Subcutaneous adipose tissue (tissue), 4 donors: ENCODE data around the gene OR14C36. TPM values are rescaled to one million over a fixed set of nuclear protein-coding genes. Genes with fewer than 3 reads are reported as not detected.

Source experiments
- total RNA-seq, 4 donors: library from RNA; depleted of rRNA; stranded (reverse); fragments of >200 nt; gene quantifications; one replicate each; pipeline ENCODE4 v1.1.0, GENCODE V29; 2016
- TF ChIP-seq, protein P1 (sequence below): fragments of 450-650 bp; IDR thresholded peaks from one replicate; pipeline ENCODE4 v1.5.1; 2016; ENCODE audit warnings: low read depth, mild to moderate bottlenecking, control low read depth, antibody characterized with exemption, moderate library complexity

OR14C36 gene
- total RNA-seq, 4 donors from 2014 or later = not detected

DNA sequence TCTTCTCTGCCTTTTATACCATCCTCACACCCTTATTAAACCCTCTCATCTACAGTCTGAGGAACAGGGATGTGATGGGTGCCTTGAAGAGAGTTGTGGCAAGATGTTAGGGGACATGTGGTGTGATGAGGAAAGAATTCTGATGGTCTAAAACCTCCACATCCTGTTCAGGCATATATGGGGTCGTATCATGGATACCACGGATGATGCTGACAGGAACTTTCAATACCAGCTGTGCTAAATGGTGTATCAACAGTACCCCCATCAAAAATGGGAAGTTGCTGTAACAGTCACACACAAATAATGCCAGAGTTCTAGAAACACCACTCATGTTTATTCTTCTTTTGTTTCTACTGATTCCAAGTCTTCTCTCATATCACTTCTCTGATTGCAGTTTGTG, 39.9 kb downstream of the OR14C36 start:
- TF ChIP-seq, protein P1, sequence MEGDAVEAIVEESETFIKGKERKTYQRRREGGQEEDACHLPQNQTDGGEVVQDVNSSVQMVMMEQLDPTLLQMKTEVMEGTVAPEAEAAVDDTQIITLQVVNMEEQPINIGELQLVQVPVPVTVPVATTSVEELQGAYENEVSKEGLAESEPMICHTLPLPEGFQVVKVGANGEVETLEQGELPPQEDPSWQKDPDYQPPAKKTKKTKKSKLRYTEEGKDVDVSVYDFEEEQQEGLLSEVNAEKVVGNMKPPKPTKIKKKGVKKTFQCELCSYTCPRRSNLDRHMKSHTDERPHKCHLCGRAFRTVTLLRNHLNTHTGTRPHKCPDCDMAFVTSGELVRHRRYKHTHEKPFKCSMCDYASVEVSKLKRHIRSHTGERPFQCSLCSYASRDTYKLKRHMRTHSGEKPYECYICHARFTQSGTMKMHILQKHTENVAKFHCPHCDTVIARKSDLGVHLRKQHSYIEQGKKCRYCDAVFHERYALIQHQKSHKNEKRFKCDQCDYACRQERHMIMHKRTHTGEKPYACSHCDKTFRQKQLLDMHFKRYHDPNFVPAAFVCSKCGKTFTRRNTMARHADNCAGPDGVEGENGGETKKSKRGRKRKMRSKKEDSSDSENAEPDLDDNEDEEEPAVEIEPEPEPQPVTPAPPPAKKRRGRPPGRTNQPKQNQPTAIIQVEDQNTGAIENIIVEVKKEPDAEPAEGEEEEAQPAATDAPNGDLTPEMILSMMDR = no peak

DNA sequence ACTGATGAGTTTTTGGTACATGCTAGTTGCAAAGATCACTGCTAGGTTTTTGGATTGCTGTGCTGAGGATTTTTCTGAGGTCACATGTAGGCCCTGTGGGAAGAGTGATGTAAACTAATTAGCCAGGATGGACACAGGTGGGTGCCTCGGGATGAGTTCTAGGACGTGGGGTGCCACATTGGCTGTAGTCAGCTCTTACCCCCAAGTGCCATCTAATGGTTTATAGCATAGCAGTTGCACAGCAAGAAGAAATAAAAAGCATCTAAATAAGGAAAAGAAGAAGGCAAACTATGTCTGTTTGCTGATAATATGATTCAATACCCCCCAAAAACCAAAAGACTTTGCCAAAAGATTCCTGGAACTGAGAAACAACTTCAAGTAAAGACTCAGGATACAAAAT, 44.5 kb downstream of the OR14C36 start:
- TF ChIP-seq, protein P1 = no peak

Other genes starting within 250 kb of the OR14C36 start
- gene OR2M5, start 203.6 kb upstream of the OR14C36 start, total RNA-seq = not detected
- not detected for gene OR2M2, start 174.0 kb upstream of the OR14C36 start, total RNA-seq
- not detected for gene OR2M3, start 151.5 kb upstream of the OR14C36 start, total RNA-seq
- gene OR2M4, start 117.4 kb upstream of the OR14C36 start, total RNA-seq = not detected
- gene OR2T33, start 70.8 kb upstream of the OR14C36 start, total RNA-seq = not detected
- gene OR2T12, start 45.4 kb upstream of the OR14C36 start, total RNA-seq = not detected
- not detected for gene OR2M7, start 24.2 kb upstream of the OR14C36 start, total RNA-seq
- gene OR2T4, start 12.9 kb downstream of the OR14C36 start, total RNA-seq = not detected
- not detected for gene OR2T6, start 27.0 kb downstream of the OR14C36 start, total RNA-seq
- gene OR2T1, start 54.3 kb downstream of the OR14C36 start, total RNA-seq = not detected
- not detected for gene OR2T2, start 96.9 kb downstream of the OR14C36 start, total RNA-seq
- not detected for gene OR2T3, start 124.6 kb downstream of the OR14C36 start, total RNA-seq
- gene OR2T5, start 139.8 kb downstream of the OR14C36 start, total RNA-seq = not detected
- not detected for gene OR2G6, start 159.3 kb downstream of the OR14C36 start, total RNA-seq
- gene OR2T29, start 214.0 kb downstream of the OR14C36 start, total RNA-seq = not detected
- not detected for gene OR2T34, start 226.0 kb downstream of the OR14C36 start, total RNA-seq
- not detected for gene OR2T10, start 248.9 kb downstream of the OR14C36 start, total RNA-seq